Measurements from ENCODE around the gene ANKRD1.

- TF ChIP-seq FOXP2 (optimal IDR thresholded peaks at IDR 0.05; ENCODE audit: control extremely low read depth, extremely low read length, insufficient read depth): no peak
- no peak for TF ChIP-seq EZH2 (IDR thresholded peaks at IDR 0.05)
Observed at GRCh38 chr10:90936276-90936659, 15.4 kb upstream of the ANKRD1 start.

Data from SK-N-MC (cell line).